Epidermal melanocyte (primary cell): Measurements from ENCODE around the gene RALY.

ENCODE experiments used
- DNase-seq: peaks from one replicate; pipeline ENCODE4 v3.0.0; 2011; ENCODE audit warnings: low spot score; ENCODE audit not compliant: insufficient read length

The RALY gene

GRCh38 chr20:33993576-33994221, at the start of gene RALY:
Gene RALY (plus strand): TSS chr20:33993911. CDS start chr20:34072075, 78,164 bp downstream.
- peak; percentile 90 for DNase-seq

DNA sequence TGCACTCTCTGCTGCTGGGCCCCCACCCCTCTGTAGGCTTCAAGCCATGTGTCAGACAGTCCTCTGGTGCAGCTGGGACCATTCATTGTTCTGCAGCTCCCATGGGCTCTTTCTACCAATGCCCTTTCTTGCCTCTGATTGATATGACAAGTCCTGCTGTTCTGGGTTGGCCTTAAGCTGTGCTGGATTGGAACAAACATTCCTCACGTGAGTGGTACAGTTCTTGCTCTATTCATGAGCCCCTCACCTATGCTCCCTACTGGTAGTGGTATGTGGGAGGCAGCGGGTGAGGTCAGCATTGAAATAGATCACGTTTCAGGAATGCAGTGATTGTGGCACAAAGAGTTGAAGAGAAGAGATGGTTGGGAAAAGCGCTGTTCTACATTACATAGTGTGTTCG, 48.8 kb upstream of the RALY start:
- DNase-seq, result no peak

GRCh38 chr20:33945391-33946081, 48.2 kb upstream of the RALY start:
- no peak for DNase-seq

DNA sequence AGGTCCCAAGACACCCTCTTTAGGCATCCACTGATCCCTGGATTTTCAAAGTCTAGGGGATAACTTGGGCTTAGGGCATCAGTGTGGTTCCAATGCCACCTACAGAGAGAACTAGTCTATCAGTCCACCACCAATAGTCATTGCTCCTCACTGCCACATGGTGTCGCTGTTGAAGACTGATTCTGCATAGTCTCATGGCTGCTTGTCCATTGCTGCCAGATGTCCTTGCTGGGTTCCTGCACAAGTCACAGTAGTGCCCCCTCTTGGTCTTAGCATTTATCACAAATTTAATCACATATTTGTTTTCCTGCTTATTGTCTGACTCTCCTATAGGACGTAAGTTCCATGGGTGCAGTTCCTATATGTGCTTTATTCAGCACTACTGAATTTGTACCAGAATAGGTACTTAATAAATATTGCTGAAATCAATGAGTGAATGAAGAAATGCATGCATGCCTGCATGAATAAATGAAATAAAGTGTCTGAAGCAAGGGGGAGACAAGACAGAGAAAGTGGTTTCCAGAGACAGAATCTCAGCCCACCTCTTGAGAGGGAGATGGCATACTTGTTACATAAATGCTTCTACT, 45.9 kb upstream of the RALY start:
- DNase-seq, result no peak

GRCh38 chr20:33948480-33948879, 45.2 kb upstream of the RALY start:
- DNase-seq, result no peak

DNA sequence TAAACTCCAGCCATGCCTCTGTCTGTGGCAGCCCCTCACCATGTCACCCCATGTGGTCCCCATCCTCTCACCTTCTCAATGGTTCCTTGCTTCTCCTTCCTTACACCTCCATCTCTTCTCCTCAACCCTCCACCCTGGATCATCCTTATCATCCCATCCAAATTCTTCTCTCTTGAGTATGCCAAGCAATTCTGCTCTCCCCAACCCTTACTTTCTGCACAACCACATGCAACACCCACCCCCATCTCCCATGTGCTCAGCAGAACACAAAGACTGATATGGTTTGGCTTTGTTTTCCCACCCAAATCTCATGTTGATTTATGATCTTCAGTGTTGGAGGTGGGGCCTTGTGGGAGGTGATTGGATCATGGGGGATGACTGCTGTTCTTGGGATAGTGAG, 42.5 kb upstream of the RALY start:
- DNase-seq, result no peak

DNA sequence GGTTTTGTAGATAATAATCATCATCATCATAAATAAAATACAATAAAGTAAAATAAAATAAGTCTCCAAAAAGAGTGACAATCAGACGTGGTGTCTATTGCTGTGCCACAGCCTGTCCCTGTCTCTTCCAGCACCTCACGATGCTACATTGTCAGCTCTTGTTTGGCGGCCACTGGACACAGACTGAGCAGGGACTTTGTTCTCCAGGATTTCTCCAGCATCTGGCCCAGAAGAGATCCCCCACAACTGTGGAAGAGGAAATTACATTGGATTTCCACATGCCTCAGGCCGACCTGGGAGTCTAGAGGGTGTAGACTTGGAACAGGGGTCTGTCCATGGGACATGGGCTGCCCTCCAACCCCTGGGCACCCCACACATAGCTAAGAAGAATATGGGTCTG, 39.2 kb upstream of the RALY start:
- DNase-seq, result no peak

- DNase-seq, result no peak
Measured at GRCh38 chr20:33963751-33964150, 30.0 kb upstream of the RALY start.

GRCh38 chr20:33964441-33964840, 29.3 kb upstream of the RALY start:
- no peak for DNase-seq

DNA sequence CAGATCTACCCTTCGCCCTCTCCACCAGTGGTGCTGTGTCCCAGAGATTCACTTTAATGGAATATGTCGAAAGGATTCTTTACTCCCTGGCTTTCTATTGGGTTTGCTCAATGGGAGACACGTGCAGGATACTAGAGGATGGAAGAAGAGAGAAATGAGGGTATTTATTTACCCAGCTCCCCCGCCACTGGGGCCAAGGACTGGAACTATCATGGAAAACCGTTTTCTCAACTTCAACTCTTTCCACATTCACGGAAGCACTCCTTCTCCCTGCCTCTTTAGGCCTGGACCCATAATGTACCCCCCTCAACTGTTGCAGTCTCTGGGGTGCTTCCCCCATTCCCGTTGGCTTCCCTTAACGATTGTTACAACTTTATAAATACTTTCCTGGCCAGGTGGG, 26.6 kb upstream of the RALY start:
- no peak for DNase-seq

- DNase-seq, result no peak
Measured at GRCh38 chr20:33969563-33969962, 24.1 kb upstream of the RALY start.

DNA sequence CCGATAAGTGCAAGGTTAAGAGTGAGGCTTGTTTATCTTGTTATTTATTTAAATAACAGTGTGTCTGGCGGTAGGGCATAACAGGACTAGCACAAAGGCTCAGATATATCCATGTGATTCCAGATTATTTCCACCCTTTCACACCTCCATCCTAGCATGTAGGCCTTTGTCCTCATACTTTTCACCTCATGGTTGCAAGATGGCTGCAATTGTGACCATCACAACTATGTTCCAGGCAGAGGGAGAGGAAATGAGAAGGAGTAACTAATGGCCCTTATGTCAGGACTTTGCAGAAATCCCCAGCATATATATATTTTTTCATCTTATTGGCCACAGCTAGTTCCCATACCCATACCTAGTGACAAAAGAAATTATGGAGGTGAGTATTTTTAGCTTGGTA, 23.5 kb upstream of the RALY start:
- DNase-seq, result no peak

DNA sequence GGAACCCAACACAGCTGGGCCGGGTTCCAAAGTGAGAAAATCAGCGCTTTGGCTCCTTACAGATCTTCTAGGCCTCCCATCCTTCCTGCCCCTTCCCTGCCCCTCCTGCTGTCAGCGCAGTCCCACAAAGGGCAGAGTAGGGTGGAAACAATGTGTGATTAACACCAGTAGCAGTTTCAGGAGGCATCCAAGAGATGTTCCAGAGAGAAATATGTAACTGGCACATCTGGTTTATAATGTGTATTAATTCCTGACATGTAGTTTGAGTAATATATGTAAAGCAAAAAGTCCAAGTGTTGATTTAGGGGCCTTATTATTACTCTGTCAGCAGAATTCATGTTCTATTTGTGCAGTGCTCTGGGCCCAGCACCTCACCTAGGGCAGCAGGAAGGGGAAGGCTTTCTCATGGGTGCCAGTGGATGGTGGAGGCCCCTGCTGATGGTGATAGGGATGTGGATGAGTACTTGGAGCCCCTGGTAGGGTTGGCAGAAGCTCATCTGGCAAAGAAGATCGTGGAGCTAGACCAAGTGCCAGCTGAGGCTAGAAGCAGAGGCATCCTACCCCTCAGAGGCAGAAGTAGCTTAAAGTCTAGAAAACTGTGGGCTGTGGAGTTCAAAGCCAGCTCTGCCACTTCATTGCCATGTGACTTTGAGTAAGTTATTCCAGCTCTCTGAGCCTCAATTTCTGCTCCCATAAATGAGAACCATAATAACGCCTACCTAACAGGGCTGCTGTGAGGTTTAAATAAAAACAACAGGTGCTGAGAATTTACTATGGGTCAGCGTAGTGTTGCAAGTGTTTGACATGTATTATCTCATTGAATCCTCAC, 22.4 kb upstream of the RALY start:
- DNase-seq, result no peak

GRCh38 chr20:33976959-33977358, 16.8 kb upstream of the RALY start:
- DNase-seq, result no peak

DNA sequence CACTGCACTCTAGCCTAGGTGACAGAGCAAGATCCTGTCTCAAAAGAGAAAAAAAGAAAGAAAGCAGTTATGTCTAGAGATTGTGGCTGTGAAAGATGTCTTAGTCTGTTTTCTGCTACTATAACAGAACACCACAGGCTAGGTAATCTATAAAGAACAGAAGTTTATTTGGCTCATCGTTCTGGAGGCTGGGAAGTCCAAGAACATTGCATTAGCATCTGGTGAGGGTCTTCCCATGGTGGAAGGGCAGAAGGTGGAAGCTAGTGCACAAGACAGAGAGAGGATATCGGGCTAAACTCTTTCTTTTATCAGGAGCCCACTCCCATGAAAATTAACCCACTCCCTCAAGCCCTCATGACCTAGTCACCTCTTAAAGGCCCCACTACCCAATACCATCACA, 16.2 kb upstream of the RALY start:
- DNase-seq, result no peak

GRCh38 chr20:33979094-33979493, 14.6 kb upstream of the RALY start:
- no peak for DNase-seq

DNA sequence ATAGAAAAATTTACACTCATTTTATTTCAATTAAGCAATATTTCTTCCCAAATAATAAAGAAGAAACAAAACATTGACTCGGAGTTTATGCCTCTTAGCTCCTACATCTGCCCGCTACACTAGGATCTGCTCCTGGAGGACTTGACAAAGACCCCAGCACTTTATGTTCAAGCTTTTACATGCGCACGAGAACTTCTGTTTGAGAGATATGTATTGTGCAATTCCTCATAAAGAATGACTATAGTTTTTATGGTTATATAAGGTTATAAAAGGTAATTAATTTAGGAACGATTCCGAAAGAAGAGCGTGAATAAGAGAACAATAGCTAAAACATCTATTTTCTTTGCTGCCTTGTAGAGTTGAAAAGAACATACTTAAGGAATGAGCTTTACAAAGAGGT, 12.4 kb upstream of the RALY start:
- no peak for DNase-seq

DNA sequence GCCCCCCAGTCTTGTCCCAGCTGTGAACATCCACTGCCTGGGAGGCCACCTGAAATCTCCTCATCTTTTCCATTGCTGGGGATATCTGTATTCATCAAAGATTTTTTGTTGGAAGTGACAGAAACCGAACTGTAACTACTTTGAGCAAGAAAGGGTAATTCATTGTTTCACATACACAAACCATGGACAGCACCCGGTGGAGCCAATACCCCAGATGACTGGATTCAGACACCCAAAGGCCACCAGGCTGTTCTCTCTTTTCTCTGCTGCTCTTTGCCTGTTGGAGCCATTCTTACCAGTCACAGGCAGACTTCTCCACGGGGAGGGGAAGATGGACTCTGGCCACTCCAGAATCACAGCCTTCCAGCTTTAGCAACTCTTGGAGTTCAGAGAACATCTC, 11.7 kb upstream of the RALY start:
- DNase-seq, result no peak

DNA sequence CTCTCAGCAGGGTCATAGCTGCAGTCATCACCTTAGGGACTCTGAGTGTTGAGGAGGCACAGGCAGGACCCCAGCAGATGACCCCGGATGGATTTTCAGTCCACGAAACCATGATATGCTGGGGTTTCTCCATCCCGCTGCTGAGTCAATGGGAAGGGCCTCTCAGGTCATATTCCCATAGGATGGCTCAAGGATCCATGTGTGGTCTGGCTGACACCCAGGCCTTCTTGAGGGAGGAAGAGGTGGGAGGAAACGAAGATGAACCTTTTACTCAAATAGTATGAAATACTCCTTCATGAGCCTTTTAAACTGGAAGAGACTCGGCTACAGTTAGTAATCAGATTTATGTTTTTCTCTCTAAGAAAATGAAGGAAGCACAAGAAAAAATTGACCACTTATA, 10.3 kb upstream of the RALY start:
- no peak for DNase-seq

DNA sequence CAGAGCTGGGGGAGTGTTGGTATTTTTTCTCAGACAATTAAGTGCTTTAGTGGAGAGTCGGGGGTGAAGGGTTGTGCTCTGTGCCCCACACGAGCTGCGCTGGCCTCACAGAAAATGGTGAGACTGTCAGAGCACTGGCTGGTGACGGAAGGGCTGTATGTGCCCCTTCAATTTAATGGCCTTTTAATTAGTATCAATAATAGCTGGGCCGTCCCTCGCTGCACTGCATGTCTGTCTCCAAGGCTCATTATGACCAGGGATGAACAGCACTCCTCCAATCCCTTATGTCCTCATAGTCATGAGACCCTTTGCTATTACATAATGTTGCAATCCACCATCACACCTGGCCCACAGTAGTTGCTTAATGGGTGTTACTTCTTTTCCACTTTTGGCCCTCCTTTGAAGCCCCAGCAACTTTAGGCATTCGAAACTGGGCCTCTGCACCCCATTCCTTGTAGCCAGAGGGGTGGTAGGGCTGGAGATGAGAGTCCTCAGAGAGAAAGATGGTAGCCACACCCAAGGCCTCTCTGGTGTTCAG, 9.5 kb upstream of the RALY start:
- no peak for DNase-seq

DNA sequence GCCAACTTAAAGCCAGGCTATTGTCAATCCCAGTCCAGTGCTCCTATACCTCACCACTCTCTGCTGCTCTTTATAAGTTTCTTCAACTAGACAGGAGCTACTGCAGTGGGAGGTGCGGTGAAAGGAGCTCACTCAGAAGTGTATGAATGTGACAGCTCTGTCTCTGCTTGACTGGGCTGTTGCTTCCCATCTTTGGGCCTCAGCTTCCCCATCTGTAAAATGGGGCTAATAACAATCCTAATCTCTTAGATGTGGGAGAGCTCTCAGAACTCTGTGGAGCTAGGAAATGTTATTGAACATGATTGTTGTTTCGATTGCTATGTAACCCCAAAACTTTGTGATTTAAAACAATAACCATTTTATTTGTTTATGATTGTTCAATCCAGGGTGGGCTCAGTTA, 8.4 kb upstream of the RALY start:
- DNase-seq, result no peak

GRCh38 chr20:33985830-33986229, 7.9 kb upstream of the RALY start:
- DNase-seq, result no peak
